Astrocyte (in vitro differentiated cells and primary cell): Measurements from ENCODE around the gene SLC16A13. TPM values are rescaled to one million over a fixed set of nuclear protein-coding genes. Genes with fewer than 3 reads are reported as not detected.

Experiments used
- DNase-seq: peaks from one replicate; pipeline ENCODE4 v3.0.0-alpha.2; 2010; ENCODE audit warnings: low read depth
- FAIRE-seq: peaks from 2 replicates; lab custom pipeline; 2011; peaks lifted over from hg19 to GRCh38; lab: Jason Lieb, UNC
- H2AFZ ChIP-seq: 2 replicates; pipeline ENCODE4 v1.6.0; 2012; ENCODE audit warnings: low read depth, low read length, inconsistent platforms
- H3K27ac ChIP-seq: 2 replicates; pipeline ENCODE4 v1.5.1; 2011; ENCODE audit warnings: low read depth, low read length, inconsistent platforms
- H3K27me3 ChIP-seq: 2 replicates; pipeline ENCODE4 v1.6.0; 2011; ENCODE audit warnings: low read length, inconsistent platforms; ENCODE audit not compliant: insufficient read depth
- H3K36me3 ChIP-seq: 2 replicates; pipeline ENCODE4 v1.5.1; 2011; ENCODE audit warnings: low read length, inconsistent platforms; ENCODE audit not compliant: insufficient read depth
- H3K4me1 ChIP-seq: 2 replicates; pipeline ENCODE4 v1.5.1; 2011; ENCODE audit warnings: low read length, inconsistent platforms; ENCODE audit not compliant: insufficient read depth
- H3K4me2 ChIP-seq: 2 replicates; pipeline ENCODE4 v1.6.0; 2012; ENCODE audit warnings: low read length, inconsistent platforms
- H3K4me3 ChIP-seq: 2 replicates; pipeline ENCODE4 v1.5.1; 2011; ENCODE audit warnings: low read depth, mild to moderate bottlenecking, low read length, inconsistent platforms; ENCODE audit not compliant: insufficient read depth
- H3K79me2 ChIP-seq: 2 replicates; pipeline ENCODE4 v1.6.0; 2012; ENCODE audit warnings: mild to moderate bottlenecking, low read length, inconsistent platforms; ENCODE audit not compliant: insufficient read depth
- H3K9ac ChIP-seq: 2 replicates; pipeline ENCODE4 v1.6.0; 2012; ENCODE audit warnings: mild to moderate bottlenecking, low read length, inconsistent platforms
- H3K9me3 ChIP-seq: 2 replicates; pipeline ENCODE4 v1.5.1; 2012; ENCODE audit warnings: low read depth, mild to moderate bottlenecking, low read length, inconsistent platforms; ENCODE audit not compliant: insufficient read depth
- H4K20me1 ChIP-seq: 2 replicates; pipeline ENCODE4 v1.6.0; 2012; ENCODE audit warnings: low read length, inconsistent platforms; ENCODE audit not compliant: insufficient read depth
- H3K27ac Mint-ChIP-seq: one replicate; pipeline ENCODE4 v1.8.0; 2021; ENCODE audit warnings: mild to moderate bottlenecking, mixed read lengths; ENCODE audit not compliant: unreplicated experiment
- H3K27me3 Mint-ChIP-seq: one replicate; pipeline ENCODE4 v1.8.0; 2021; ENCODE audit warnings: low read depth, mixed read lengths; ENCODE audit not compliant: unreplicated experiment
- H3K36me3 Mint-ChIP-seq: one replicate; pipeline ENCODE4 v1.8.0; 2021; ENCODE audit warnings: low read depth, mixed read lengths; ENCODE audit not compliant: unreplicated experiment
- H3K4me1 Mint-ChIP-seq: one replicate; pipeline ENCODE4 v1.8.0; 2021; ENCODE audit warnings: low read depth, mixed read lengths; ENCODE audit not compliant: unreplicated experiment
- H3K4me3 Mint-ChIP-seq: one replicate; pipeline ENCODE4 v1.8.0; 2021; ENCODE audit warnings: mild to moderate bottlenecking, moderate library complexity, mixed read lengths; ENCODE audit not compliant: unreplicated experiment
- H3K9me3 Mint-ChIP-seq: one replicate; pipeline ENCODE4 v1.8.0; 2021; ENCODE audit warnings: mild to moderate bottlenecking, mixed read lengths; ENCODE audit not compliant: unreplicated experiment
- CTCF ChIP-seq: IDR thresholded peaks from 2 replicates; pipeline ENCODE4 v1.5.1; 2011; ENCODE audit warnings: low read depth, mild to moderate bottlenecking, inconsistent platforms, low read length, moderate library complexity; ENCODE audit not compliant: insufficient read depth
- EZH2 ChIP-seq: IDR thresholded peaks from 2 replicates; pipeline ENCODE4 v1.6.1; 2012; ENCODE audit warnings: mild to moderate bottlenecking, low read length, inconsistent platforms; ENCODE audit not compliant: insufficient read depth
- total RNA-seq: library from RNA; stranded (reverse); gene quantifications from 2 replicates; pipeline ENCODE4 v1.2.1, GENCODE V29; 2021

Gene SLC16A13
- total RNA-seq, 1 donor from 2014 or later = 6.6 TPM

- no peaks in the 10 kb centered on the region for H3K36me3 Mint-ChIP-seq
These were observed 24.5 kb downstream of the SLC16A13 start for GRCh38 chr17:7060165-7060891.

DNA sequence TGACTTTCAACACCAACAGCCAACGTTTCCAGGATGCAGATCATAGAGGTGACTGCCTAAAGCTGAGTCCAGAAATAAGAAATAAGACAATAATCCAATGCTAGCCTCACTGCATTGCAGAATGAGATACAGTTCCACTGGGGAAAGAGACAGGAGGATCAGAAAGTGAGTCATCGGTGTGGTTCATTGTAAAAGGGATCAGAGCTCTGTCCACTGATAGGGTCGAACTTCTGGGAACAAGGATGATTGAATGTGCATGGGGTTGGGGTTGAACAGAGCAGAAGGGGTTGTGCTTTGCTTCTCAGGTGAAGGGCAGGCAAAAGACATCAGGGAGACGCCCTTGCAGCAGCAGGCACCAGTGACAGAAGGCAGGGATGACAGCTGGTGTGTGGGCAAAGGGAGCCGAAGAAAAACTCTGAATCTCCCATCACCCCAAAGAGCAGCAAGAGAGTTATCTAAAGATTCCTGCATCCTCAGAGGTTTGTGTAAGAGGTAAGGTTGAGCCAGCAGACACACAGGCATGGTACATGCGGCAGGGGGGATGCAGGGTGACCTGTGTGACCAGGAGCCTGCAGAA lies 27.8 kb downstream of the SLC16A13 start:
- H3K27ac Mint-ChIP-seq = no peak overlapping the region
- Histone ChIP-seq H3K4me2 (peak overlapping the region; percentile 38), H4K20me1 (no peaks in the 10 kb centered on the region), H2AFZ (no peak overlapping the region), H3K27me3 (no peaks in the 10 kb centered on the region), H3K27ac (no peak overlapping the region), H3K4me3 (no peak overlapping the region), H3K36me3 (no peaks in the 10 kb centered on the region), H3K9me3 (peaks cover 2% of the 10 kb centered on the region), H3K79me2 (no peaks in the 10 kb centered on the region), H3K4me1 (peaks cover 31% of the 10 kb centered on the region), H3K9ac (peak overlapping the region; percentile 15)
- peaks cover 4% of the 10 kb centered on the region for H3K36me3 Mint-ChIP-seq
- H3K4me1 Mint-ChIP-seq = peaks cover 26% of the 10 kb centered on the region
- H3K27me3 Mint-ChIP-seq = peaks cover 4% of the 10 kb centered on the region
- FAIRE-seq (no peak), DNase-seq (peak; percentile 29)
- TF ChIP-seq CTCF (no peak), EZH2 (no peak)
- peaks cover 14% of the 10 kb centered on the region for H3K9me3 Mint-ChIP-seq
- H3K4me3 Mint-ChIP-seq = no peak overlapping the region

More at GRCh38 chr17:7060165-7060891, 24.5 kb downstream of the SLC16A13 start:
- peak overlapping the region; percentile 52 for H3K4me2 ChIP-seq
- peak; percentile 93 for DNase-seq
- no peaks in the 10 kb centered on the region for H3K79me2 ChIP-seq
- peak overlapping the region; percentile 10 for H3K9ac ChIP-seq
- Mint-ChIP-seq H3K27me3 (no peaks in the 10 kb centered on the region), H3K4me3 (no peak overlapping the region), H3K4me1 (peaks cover 29% of the 10 kb centered on the region), H3K27ac (peak overlapping the region; percentile 29), H3K9me3 (peaks cover 3% of the 10 kb centered on the region)
- H3K4me1 ChIP-seq = peaks cover 31% of the 10 kb centered on the region
- no peaks in the 10 kb centered on the region for H3K27me3 ChIP-seq
- no peaks in the 10 kb centered on the region for H4K20me1 ChIP-seq
- FAIRE-seq = peak; percentile 75
- H2AFZ ChIP-seq = no peak overlapping the region
- TF ChIP-seq CTCF (no peak), EZH2 (no peak)
- peak overlapping the region; percentile 70 for H3K27ac ChIP-seq
- H3K36me3 ChIP-seq = no peaks in the 10 kb centered on the region
- no peak overlapping the region for H3K4me3 ChIP-seq
- H3K9me3 ChIP-seq = no peaks in the 10 kb centered on the region
